ENCODE measurements around the gene SH2B2. TPM values are rescaled to one million over a fixed set of nuclear protein-coding genes. Genes with fewer than 3 reads are reported as not detected.

Gene SH2B2
- total and polyA plus RNA-seq, 2 experiments from 2014 or later, result 0.86 to 1.1 TPM

DNA sequence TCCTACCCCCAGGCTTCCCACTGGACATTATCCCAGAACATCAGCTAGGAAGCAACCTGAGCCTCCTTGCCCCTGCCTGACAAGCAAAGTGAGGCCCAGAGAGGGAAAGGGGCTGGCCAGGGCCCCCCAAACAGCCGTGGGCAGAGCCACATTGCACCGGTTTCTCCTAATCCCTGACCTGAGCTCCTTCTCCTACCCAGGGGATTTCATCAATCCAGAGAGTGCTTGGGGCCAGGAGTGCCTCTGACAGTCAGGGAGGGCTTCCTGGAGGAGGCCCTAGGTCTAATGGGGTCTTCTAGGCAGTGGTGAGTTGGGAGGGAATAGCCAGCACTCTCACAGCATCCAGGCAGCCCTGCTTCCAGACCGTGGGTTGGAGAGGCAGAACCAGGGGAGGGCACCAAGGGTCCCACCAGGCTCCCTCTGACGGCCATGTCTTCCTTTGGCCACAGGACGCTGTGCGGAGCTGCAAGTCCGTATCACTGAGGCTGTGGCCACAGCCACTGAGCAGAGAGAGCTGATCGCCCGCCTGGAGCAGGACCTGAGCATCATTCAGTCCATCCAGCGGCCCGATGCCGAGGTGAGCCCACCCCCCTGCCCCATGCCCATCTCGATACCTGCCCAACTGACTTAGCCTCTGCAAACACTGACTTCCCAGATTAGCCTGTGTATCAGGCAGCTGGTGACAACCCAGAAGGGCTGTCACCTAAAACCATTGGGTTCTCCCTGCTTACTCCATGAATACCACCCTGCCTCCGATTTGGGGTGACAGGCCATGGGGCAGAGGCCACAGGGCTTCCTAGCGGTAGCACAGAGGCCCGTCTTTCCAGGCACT is 13.5 kb upstream of the SH2B2 start:
- Histone ChIP-seq H3F3A (ENCODE audit: insufficient read depth) (peaks cover 14% of the 10 kb centered on the region), H3K27ac (no peak overlapping the region), H2AFZ (no peak overlapping the region), H3K4me2 (ENCODE audit: unreplicated experiment) (no peak overlapping the region), H3K9ac (no peak overlapping the region), H3K79me2 (ENCODE audit: insufficient read depth) (no peaks in the 10 kb centered on the region), H3K36me3 (ENCODE audit: low read depth) (no peaks in the 10 kb centered on the region), H3K9me3 (ENCODE audit: low read depth) (no peaks in the 10 kb centered on the region), H3K4me3 (no peak overlapping the region), H4K20me1 (ENCODE audit: insufficient read depth) (no peaks in the 10 kb centered on the region), H3K9me2 (ENCODE audit: insufficient read depth) (no peaks in the 10 kb centered on the region), H3K27me3 (replicated peaks; ENCODE audit: insufficient read depth) (no peaks in the 10 kb centered on the region), H3K4me1 (ENCODE audit: insufficient read depth) (peaks cover 7% of the 10 kb centered on the region)
- TF ChIP-seq EZH2phosphoT487 (IDR thresholded peaks at IDR 0.05; ENCODE audit: insufficient read depth, low read depth) (no peak), EZH2 (IDR thresholded peaks at IDR 0.05; ENCODE audit: insufficient read depth, poor library complexity, severe bottlenecking) (no peak)
- in situ Hi-C loops (cut with MboI), result no loop called here
- DNase-seq, result no peak
- WGBS, 2 experiments (ENCODE audit: low coverage in 1 of 2, low lambda C conversion rate in 2 of 2, missing lambda C conversion rate in 2 of 2), result 84 to 87% methylated on average over 13 to 16 of the region's 16 CpGs

DNA sequence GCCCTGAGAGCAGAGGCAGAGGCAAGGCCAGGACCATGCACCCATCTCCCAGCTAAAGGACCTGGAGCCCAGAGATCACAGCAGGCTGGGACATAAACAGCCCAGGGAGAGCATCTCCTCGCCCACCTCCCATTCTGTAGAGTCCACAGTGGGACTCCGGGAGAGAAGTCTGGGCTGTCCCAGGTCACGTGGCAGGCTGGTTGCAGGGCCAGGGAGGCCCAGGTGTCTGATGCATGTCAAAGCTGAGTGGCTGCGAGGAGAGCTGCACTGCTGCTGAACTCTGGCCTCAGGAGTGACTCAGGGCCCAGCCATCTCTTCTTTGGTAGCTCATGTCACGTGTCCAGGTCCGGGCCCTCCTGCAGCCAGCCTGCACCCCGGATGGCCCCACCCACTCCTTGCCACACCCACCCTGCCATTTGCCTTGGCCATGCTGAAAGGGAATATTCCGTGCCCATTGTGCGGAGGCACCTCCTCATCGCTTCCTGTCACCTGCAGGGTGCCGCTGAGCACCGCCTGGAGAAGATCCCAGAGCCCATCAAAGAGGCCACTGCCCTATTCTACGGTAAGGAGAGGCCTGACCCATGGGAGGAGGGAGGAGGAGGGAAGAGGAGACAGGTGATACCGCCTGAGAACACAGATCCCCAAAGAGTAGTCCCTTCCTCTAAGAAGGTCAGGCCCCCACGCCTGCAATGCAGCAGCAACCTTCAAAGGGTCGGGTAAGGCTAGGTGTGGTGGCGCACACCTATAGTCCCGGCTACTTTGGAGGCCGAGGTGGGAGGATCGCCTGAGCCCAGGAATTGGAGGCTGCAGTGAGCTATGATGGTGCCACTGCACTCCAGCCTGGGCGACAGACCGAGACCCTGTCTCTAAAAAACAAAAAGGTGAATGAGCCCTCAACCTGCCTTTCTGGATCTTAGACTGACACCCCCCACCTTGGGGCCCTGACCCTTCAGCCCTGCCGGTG is 12.6 kb upstream of the SH2B2 start:
- in situ Hi-C loops (cut with MboI), result no loop called here
- H3K4me2 ChIP-seq (ENCODE audit: unreplicated experiment), result no peak overlapping the region
- no peaks in the 10 kb centered on the region for H3K9me2 ChIP-seq (ENCODE audit: insufficient read depth)
- H3K27me3 ChIP-seq (replicated peaks; ENCODE audit: insufficient read depth), result no peaks in the 10 kb centered on the region
- peaks cover 14% of the 10 kb centered on the region for H3F3A ChIP-seq (ENCODE audit: insufficient read depth)
- peaks cover 7% of the 10 kb centered on the region for H3K4me1 ChIP-seq (ENCODE audit: insufficient read depth)
- H3K9me3 ChIP-seq (ENCODE audit: low read depth), result no peaks in the 10 kb centered on the region
- no peak overlapping the region for H3K4me3 ChIP-seq
- no peaks in the 10 kb centered on the region for H4K20me1 ChIP-seq (ENCODE audit: insufficient read depth)
- no peak overlapping the region for H2AFZ ChIP-seq
- peak; percentile 54 for DNase-seq
- 75 to 76% methylated on average over 23 of the region's 23 CpGs for WGBS, 2 experiments (ENCODE audit: low coverage in 1 of 2, low lambda C conversion rate in 2 of 2, missing lambda C conversion rate in 2 of 2)
- no peak overlapping the region for H3K9ac ChIP-seq
- no peak overlapping the region for H3K27ac ChIP-seq
- H3K36me3 ChIP-seq (ENCODE audit: low read depth), result no peaks in the 10 kb centered on the region
- no peak for TF ChIP-seq EZH2 (IDR thresholded peaks at IDR 0.05; ENCODE audit: insufficient read depth, poor library complexity, severe bottlenecking)
- no peak for TF ChIP-seq EZH2phosphoT487 (IDR thresholded peaks at IDR 0.05; ENCODE audit: insufficient read depth, low read depth)
- no peaks in the 10 kb centered on the region for H3K79me2 ChIP-seq (ENCODE audit: insufficient read depth)

DNA sequence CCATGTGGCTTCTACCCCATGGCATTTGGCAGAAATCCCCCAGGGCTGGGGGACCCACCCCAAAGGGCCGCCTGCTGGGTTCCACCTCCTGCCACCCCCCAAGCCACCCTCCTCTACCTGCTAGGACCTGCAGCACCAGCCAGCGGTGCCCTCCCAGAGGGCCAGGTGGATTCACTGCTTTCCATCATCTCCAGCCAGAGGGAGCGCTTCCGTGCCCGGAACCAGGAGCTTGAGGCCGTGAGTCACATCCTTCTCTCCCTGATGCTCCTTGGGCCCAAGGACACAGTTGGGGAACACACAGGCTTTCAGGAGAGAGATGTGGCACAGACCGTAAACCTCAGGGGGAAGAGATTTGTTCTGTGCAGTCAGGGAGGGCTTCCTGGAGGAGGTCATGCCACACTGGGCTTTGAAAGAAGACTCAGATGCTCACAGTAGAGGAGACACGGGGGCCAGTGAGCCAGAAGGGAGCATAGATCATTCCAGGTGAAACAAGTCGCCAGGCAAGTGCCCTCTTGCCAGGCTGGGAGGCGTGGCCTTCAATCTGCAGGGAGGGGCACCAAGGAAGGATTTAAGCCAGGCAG is 11.5 kb upstream of the SH2B2 start:
- H3K4me1 ChIP-seq (ENCODE audit: insufficient read depth), result peaks cover 7% of the 10 kb centered on the region
- no peak overlapping the region for H3K9ac ChIP-seq
- H4K20me1 ChIP-seq (ENCODE audit: insufficient read depth), result no peaks in the 10 kb centered on the region
- in situ Hi-C loops (cut with MboI), result no loop called here
- H3F3A ChIP-seq (ENCODE audit: insufficient read depth), result peaks cover 14% of the 10 kb centered on the region
- no peaks in the 10 kb centered on the region for H3K9me3 ChIP-seq (ENCODE audit: low read depth)
- WGBS, 2 experiments (ENCODE audit: low coverage in 1 of 2, low lambda C conversion rate in 2 of 2, missing lambda C conversion rate in 2 of 2), result 96% methylated on average over 10 of the region's 10 CpGs
- no peaks in the 10 kb centered on the region for H3K27me3 ChIP-seq (replicated peaks; ENCODE audit: insufficient read depth)
- no peak overlapping the region for H3K27ac ChIP-seq
- no peak for TF ChIP-seq EZH2 (IDR thresholded peaks at IDR 0.05; ENCODE audit: insufficient read depth, poor library complexity, severe bottlenecking)
- no peak overlapping the region for H2AFZ ChIP-seq
- no peak overlapping the region for H3K4me2 ChIP-seq (ENCODE audit: unreplicated experiment)
- no peak for DNase-seq
- no peaks in the 10 kb centered on the region for H3K79me2 ChIP-seq (ENCODE audit: insufficient read depth)
- no peaks in the 10 kb centered on the region for H3K9me2 ChIP-seq (ENCODE audit: insufficient read depth)
- H3K4me3 ChIP-seq, result no peak overlapping the region
- H3K36me3 ChIP-seq (ENCODE audit: low read depth), result no peaks in the 10 kb centered on the region

DNA sequence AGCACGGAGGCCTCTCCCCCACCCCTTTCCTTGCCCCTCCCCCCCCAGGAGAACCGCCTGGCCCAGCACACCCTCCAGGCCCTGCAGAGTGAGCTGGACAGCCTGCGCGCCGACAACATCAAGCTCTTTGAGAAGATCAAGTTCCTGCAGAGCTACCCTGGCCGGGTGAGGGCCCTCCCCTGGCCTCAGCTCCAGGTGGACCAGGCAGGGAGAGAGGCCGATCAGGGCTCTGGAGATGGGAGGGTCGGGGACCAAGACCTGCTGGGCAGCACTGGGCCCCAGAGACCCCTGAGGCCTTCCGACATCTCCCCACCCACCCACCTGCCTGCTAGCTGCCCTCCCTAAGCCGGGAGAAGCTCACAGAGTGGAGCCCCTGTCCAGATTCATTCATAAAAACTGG is 8.8 kb upstream of the SH2B2 start:
- H3K9me2 ChIP-seq (ENCODE audit: insufficient read depth), result no peaks in the 10 kb centered on the region
- H3K4me1 ChIP-seq (ENCODE audit: insufficient read depth), result no peaks in the 10 kb centered on the region
- no peak overlapping the region for H2AFZ ChIP-seq
- peaks cover 1% of the 10 kb centered on the region; the same call in 1 of the 2 replicates for H3F3A ChIP-seq (ENCODE audit: insufficient read depth)
- no peak for DNase-seq
- in situ Hi-C loops (cut with MboI), result no loop called here
- H3K36me3 ChIP-seq (ENCODE audit: low read depth), result no peaks in the 10 kb centered on the region
- H3K4me2 ChIP-seq (ENCODE audit: unreplicated experiment), result no peak overlapping the region
- no peak overlapping the region for H3K4me3 ChIP-seq
- TF ChIP-seq EZH2phosphoT487 (IDR thresholded peaks at IDR 0.05; ENCODE audit: insufficient read depth, low read depth) (no peak), EZH2 (IDR thresholded peaks at IDR 0.05; ENCODE audit: insufficient read depth, poor library complexity, severe bottlenecking) (no peak)
- no peak overlapping the region for H3K27ac ChIP-seq
- WGBS, 2 experiments (ENCODE audit: low coverage in 1 of 2, low lambda C conversion rate in 2 of 2, missing lambda C conversion rate in 2 of 2), result 72 to 88% methylated on average over 8 to 10 of the region's 10 CpGs
- H3K79me2 ChIP-seq (ENCODE audit: insufficient read depth), result no peaks in the 10 kb centered on the region
- no peaks in the 10 kb centered on the region for H3K9me3 ChIP-seq (ENCODE audit: low read depth)
- H3K9ac ChIP-seq, result no peak overlapping the region
- no peaks in the 10 kb centered on the region for H4K20me1 ChIP-seq (ENCODE audit: insufficient read depth)
- no peaks in the 10 kb centered on the region for H3K27me3 ChIP-seq (replicated peaks; ENCODE audit: insufficient read depth)
